Measurements from ENCODE around the gene RBP2. TPM values are rescaled to one million over a fixed set of nuclear protein-coding genes. Genes with fewer than 3 reads are reported as not detected.

Gene RBP2
- total RNA-seq, 1 donor from 2014 or later = not detected

DNA sequence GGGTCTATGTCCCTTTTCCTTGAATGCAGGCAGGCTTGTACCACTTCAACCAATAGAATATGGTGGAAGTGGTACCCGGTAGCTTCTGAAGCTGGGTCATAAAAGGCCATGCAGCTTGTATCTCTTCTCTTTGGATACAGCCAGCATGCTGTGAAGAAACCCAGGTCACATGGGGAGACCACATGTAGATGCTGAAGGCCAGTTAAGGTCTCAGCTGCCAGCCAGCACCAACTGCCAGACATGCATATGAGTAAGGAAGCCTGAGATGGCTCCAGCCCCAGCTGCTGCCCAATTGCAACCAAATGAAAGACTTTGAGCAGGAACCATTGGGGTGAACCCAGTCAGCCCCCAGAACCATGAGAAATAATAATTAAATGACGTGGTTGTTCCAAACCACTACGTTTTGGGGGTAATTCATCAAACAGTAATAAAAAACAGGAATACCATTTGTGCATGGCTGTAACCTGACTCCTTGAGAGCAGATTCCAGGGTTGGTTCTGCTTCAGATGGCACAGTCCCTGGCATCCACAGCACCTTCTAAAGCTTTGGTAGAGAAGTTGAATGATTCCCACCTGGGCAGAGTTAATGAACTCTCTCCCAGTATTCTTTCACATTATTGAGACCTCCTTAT, 3.8 kb downstream of the RBP2 start:
- H2AFZ ChIP-seq (ENCODE audit: low read depth, low read length) = no peak overlapping the region
- H3K9me3 ChIP-seq (ENCODE audit: insufficient read depth, low read depth, low read length) = no peaks in the 10 kb centered on the region
- H3K9ac ChIP-seq (ENCODE audit: low read length) = no peak overlapping the region
- no peak overlapping the region for H3K4me3 Mint-ChIP-seq (ENCODE audit: unreplicated experiment)
- peaks cover 2% of the 10 kb centered on the region for H3K9me3 Mint-ChIP-seq (ENCODE audit: unreplicated experiment)
- H3K27ac ChIP-seq (ENCODE audit: low read depth, low read length) = no peak overlapping the region
- FAIRE-seq (no peak), DNase-seq (ENCODE audit: low read depth) (no peak)
- no peaks in the 10 kb centered on the region for H3K4me1 ChIP-seq (ENCODE audit: insufficient read depth, low read length)
- no peaks in the 10 kb centered on the region for H3K27me3 ChIP-seq (ENCODE audit: insufficient read depth, low read length)
- no peak overlapping the region for H3K27ac Mint-ChIP-seq (ENCODE audit: unreplicated experiment)
- no peaks in the 10 kb centered on the region for H4K20me1 ChIP-seq (ENCODE audit: insufficient read depth, low read length)
- no peak overlapping the region for H3K4me2 ChIP-seq (ENCODE audit: low read length)
- TF ChIP-seq EZH2 (IDR thresholded peaks at IDR 0.05; ENCODE audit: insufficient read depth, low read length) (no peak), CTCF (IDR thresholded peaks at IDR 0.05; ENCODE audit: insufficient read depth, low read depth, low read length) (no peak)
- H3K36me3 Mint-ChIP-seq (ENCODE audit: low read depth, unreplicated experiment) = peaks cover 3% of the 10 kb centered on the region
- peaks cover under 1% of the 10 kb centered on the region for H3K4me1 Mint-ChIP-seq (ENCODE audit: low read depth, unreplicated experiment)
- H3K79me2 ChIP-seq (ENCODE audit: insufficient read depth, low read length) = no peaks in the 10 kb centered on the region
- no peak overlapping the region for H3K4me3 ChIP-seq (ENCODE audit: insufficient read depth, low read depth, low read length)
- H3K36me3 ChIP-seq (ENCODE audit: insufficient read depth, low read length) = no peaks in the 10 kb centered on the region
- peaks cover 7% of the 10 kb centered on the region for H3K27me3 Mint-ChIP-seq (ENCODE audit: low read depth, unreplicated experiment)

GRCh38 chr3:139470199-139470598, 6.1 kb downstream of the RBP2 start:
- H3K36me3 Mint-ChIP-seq (ENCODE audit: low read depth, unreplicated experiment) = peaks cover 3% of the 10 kb centered on the region
- no peaks in the 10 kb centered on the region for H3K4me1 Mint-ChIP-seq (ENCODE audit: low read depth, unreplicated experiment)
- no peaks in the 10 kb centered on the region for H3K79me2 ChIP-seq (ENCODE audit: insufficient read depth, low read length)
- H3K9ac ChIP-seq (ENCODE audit: low read length) = no peak overlapping the region
- H3K27ac Mint-ChIP-seq (ENCODE audit: unreplicated experiment) = no peak overlapping the region
- no peak for TF ChIP-seq CTCF (IDR thresholded peaks at IDR 0.05; ENCODE audit: insufficient read depth, low read depth, low read length)
- no peak for TF ChIP-seq EZH2 (IDR thresholded peaks at IDR 0.05; ENCODE audit: insufficient read depth, low read length)
- DNase-seq (ENCODE audit: low read depth) (no peak), FAIRE-seq (no peak)
- H3K27ac ChIP-seq (ENCODE audit: low read depth, low read length) = no peak overlapping the region
- no peak overlapping the region for H2AFZ ChIP-seq (ENCODE audit: low read depth, low read length)
- H3K4me3 ChIP-seq (ENCODE audit: insufficient read depth, low read depth, low read length) = no peak overlapping the region
- no peak overlapping the region for H3K4me2 ChIP-seq (ENCODE audit: low read length)
- no peak overlapping the region for H3K4me3 Mint-ChIP-seq (ENCODE audit: unreplicated experiment)
- H3K27me3 Mint-ChIP-seq (ENCODE audit: low read depth, unreplicated experiment) = peaks cover 18% of the 10 kb centered on the region
- no peaks in the 10 kb centered on the region for H3K36me3 ChIP-seq (ENCODE audit: insufficient read depth, low read length)
- H4K20me1 ChIP-seq (ENCODE audit: insufficient read depth, low read length) = no peaks in the 10 kb centered on the region
- H3K4me1 ChIP-seq (ENCODE audit: insufficient read depth, low read length) = no peaks in the 10 kb centered on the region
- H3K9me3 ChIP-seq (ENCODE audit: insufficient read depth, low read depth, low read length) = no peaks in the 10 kb centered on the region
- H3K27me3 ChIP-seq (ENCODE audit: insufficient read depth, low read length) = no peaks in the 10 kb centered on the region
- peaks cover 2% of the 10 kb centered on the region for H3K9me3 Mint-ChIP-seq (ENCODE audit: unreplicated experiment)

DNA sequence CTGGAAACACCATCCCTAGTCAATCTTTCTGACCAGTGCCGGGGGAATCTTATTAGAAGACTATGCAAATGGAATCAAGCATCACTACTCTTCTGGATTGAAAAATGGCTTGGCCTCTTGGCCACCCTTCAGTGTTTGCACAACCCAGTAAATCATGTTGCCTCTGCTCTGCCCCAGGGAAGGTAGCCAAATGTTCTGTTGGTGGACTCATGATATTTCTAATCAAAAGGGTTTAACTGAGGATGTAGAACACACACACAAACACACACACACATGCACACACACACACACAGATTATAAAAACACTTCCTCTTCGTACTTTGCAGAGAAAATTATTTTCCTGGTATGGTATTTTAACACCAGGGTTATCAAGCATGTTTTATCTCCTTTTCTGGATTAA, 7.9 kb downstream of the RBP2 start:
- Histone ChIP-seq H3K4me2 (ENCODE audit: low read length) (no peak overlapping the region), H3K79me2 (ENCODE audit: insufficient read depth, low read length) (no peaks in the 10 kb centered on the region), H3K4me1 (ENCODE audit: insufficient read depth, low read length) (no peaks in the 10 kb centered on the region), H2AFZ (ENCODE audit: low read depth, low read length) (no peak overlapping the region), H3K27ac (ENCODE audit: low read depth, low read length) (no peak overlapping the region), H3K27me3 (ENCODE audit: insufficient read depth, low read length) (no peaks in the 10 kb centered on the region), H3K36me3 (ENCODE audit: insufficient read depth, low read length) (no peaks in the 10 kb centered on the region), H4K20me1 (ENCODE audit: insufficient read depth, low read length) (no peaks in the 10 kb centered on the region), H3K4me3 (ENCODE audit: insufficient read depth, low read depth, low read length) (no peak overlapping the region), H3K9ac (ENCODE audit: low read length) (no peak overlapping the region), H3K9me3 (ENCODE audit: insufficient read depth, low read depth, low read length) (no peaks in the 10 kb centered on the region)
- H3K36me3 Mint-ChIP-seq (ENCODE audit: low read depth, unreplicated experiment) = no peaks in the 10 kb centered on the region
- H3K4me1 Mint-ChIP-seq (ENCODE audit: low read depth, unreplicated experiment) = no peaks in the 10 kb centered on the region
- TF ChIP-seq EZH2 (IDR thresholded peaks at IDR 0.05; ENCODE audit: insufficient read depth, low read length) (no peak), CTCF (IDR thresholded peaks at IDR 0.05; ENCODE audit: insufficient read depth, low read depth, low read length) (no peak)
- no peaks in the 10 kb centered on the region for H3K9me3 Mint-ChIP-seq (ENCODE audit: unreplicated experiment)
- DNase-seq (ENCODE audit: low read depth) = no peak
- no peak overlapping the region for H3K4me3 Mint-ChIP-seq (ENCODE audit: unreplicated experiment)
- no peak for FAIRE-seq
- peaks cover 22% of the 10 kb centered on the region for H3K27me3 Mint-ChIP-seq (ENCODE audit: low read depth, unreplicated experiment)
- no peak overlapping the region for H3K27ac Mint-ChIP-seq (ENCODE audit: unreplicated experiment)
